Testis (tissue), 2 donors: ENCODE measurements around the gene ING3.

ENCODE experiments used
- CTCF ChIP-seq, 3 experiments: fragments of 450-650 bp in 2 of 3; fragments of 200-600 bp in 1 of 3; sonication (generic) in 1 of 3; IDR thresholded peaks; one replicate each; pipeline ENCODE4 v1.5.1; 2016 to 2019; ENCODE audit warnings: antibody characterized with exemption in 3 of 3, mild to moderate bottlenecking in 2 of 3, moderate library complexity in 1 of 3
- POLR2A ChIP-seq: fragments of 450-650 bp; IDR thresholded peaks from one replicate; pipeline ENCODE4 v1.6.1; 2017; ENCODE audit warnings: antibody characterized with exemption, mild to moderate bottlenecking, moderate library complexity

- TF ChIP-seq CTCF (IDR thresholded peaks at IDR 0.05) (no peak), POLR2A (no peak)
Measured at GRCh38 chr7:120960714-120961113, 10.1 kb downstream of the ING3 start.
